ENCODE measurements around the gene SUPT7L. TPM values are rescaled to one million over a fixed set of nuclear protein-coding genes. Genes with fewer than 3 reads are reported as not detected.

Gene SUPT7L
- total and polyA plus RNA-seq, 2 of the 13 experiments (the other 11 are each of a cell fraction or from before 2014, with no cell fraction given): 32.9 to 77.5 TPM

GRCh38 chr2:27712522-27712921 lies 49.1 kb upstream of the SUPT7L start:
- Histone ChIP-seq H3K4me3 (replicated peaks in 1 of 3; ENCODE audit: insufficient read depth in 1 of 3, low read depth in 2 of 3, low read length in 3 of 3) (no peak overlapping the region), H3K27ac (ENCODE audit: extremely low read length, insufficient read depth, low read length) (no peak overlapping the region), H3K4me2 (ENCODE audit: low read depth, low read length) (no peak overlapping the region), H3K9me3 (ENCODE audit: low read length) (no peaks in the 10 kb centered on the region), H3K27me3 (ENCODE audit: control insufficient read depth in 1 of 2, insufficient read depth in 2 of 2, low read length in 2 of 2) (peaks cover 5 to 23% of the 10 kb centered on the region in 2 experiments; a peak in 4 of 5 replicates), H3K79me2 (ENCODE audit: insufficient read depth, low read length) (no peaks in the 10 kb centered on the region), H3K36me3 (replicated peaks in 1 of 2; ENCODE audit: control insufficient read depth in 1 of 2, insufficient read depth in 2 of 2, low read length in 2 of 2) (no peaks in the 10 kb centered on the region), H3K9ac (ENCODE audit: insufficient read depth, low read depth, low read length) (no peak overlapping the region), H2AFZ (ENCODE audit: low read length) (no peak overlapping the region), H4K20me1 (ENCODE audit: insufficient read depth, low read length) (no peaks in the 10 kb centered on the region), H3K4me1 (ENCODE audit: insufficient read depth, low read length) (peaks cover 54% of the 10 kb centered on the region)
- ATAC-seq: no peak
- CTCF ChIA-PET (ENCODE audit: low intra/inter-chr PET ratio, low total read pairs): no interaction called here
- intact Hi-C loops (cut with micrococcal nuclease; ENCODE audit: unreplicated experiment): no loop called here
- in situ Hi-C loops (cut with HindIII; ENCODE audit: extremely low pct_ligation_motif_present, low pct_unique_long_range_greater_than_20kb): no loop called here
- TF ChIP-seq THRA (CRISPR knock-in tag; IDR thresholded peaks at IDR 0.05; ENCODE audit: borderline replicate concordance): no peak
- TF ChIP-seq ZSCAN22 (CRISPR knock-in tag; IDR thresholded peaks at IDR 0.05): no peak
- TF ChIP-seq HDAC2 (CRISPR knock-in tag; IDR thresholded peaks at IDR 0.05): no peak
- TF ChIP-seq IKZF4 (CRISPR knock-in tag; IDR thresholded peaks at IDR 0.05; ENCODE audit: borderline replicate concordance, low read depth, not compliant biosample characterization): no peak
- TF ChIP-seq EHMT2 (IDR thresholded peaks at IDR 0.05; ENCODE audit: borderline replicate concordance, low read depth, low read length): no peak
- TF ChIP-seq TOPORS (CRISPR knock-in tag; IDR thresholded peaks at IDR 0.05): no peak
- no peak for TF ChIP-seq FOXO4 (CRISPR knock-in tag; conservative IDR thresholded peaks at IDR 0.05)
- no TSS peak for BruUV-seq (replicated peaks)
- 15% methylated on average over 1 of the region's 1 CpG for WGBS (ENCODE audit: low lambda C conversion rate)
- DNase-seq (ENCODE audit: low spot score): no peak
- POLR2A ChIA-PET: interaction anchor here (0.7 to 1.9 kb wide), 5 partner anchors 10 to 186 kb away, joined by 3 to 6 read pairs (median 4); no protein-coding TSS in a partner anchor
- no peak for FAIRE-seq
